ENCODE measurements around the gene TUBGCP2.
A peak's percentile ranks its signal among the peaks of the same experiment; 100 is the strongest.

Gene TUBGCP2

GRCh38 chr10:133308421-133309099 is at the start of gene TUBGCP2, which contains the start of gene ZNF511:
TUBGCP2 (minus strand) TSS chr10:133308872; CDS start chr10:133302941, 5,931 bp downstream.
ZNF511 (plus strand) TSS chr10:133308914; CDS start chr10:133308944, 30 bp downstream.
- peak; percentile 90 for DNase-seq

- peak; percentile 72 for DNase-seq
Observed at GRCh38 chr10:133357285-133358161, 48.9 kb upstream of the TUBGCP2 start, which contains the start of gene FUOM. FUOM (minus strand) TSS chr10:133358019; CDS start chr10:133358007, 12 bp downstream.

GRCh38 chr10:133356549-133357284 is 48.0 kb upstream of the TUBGCP2 start:
- no peak for DNase-seq

GRCh38 chr10:133355991-133356390 is 47.3 kb upstream of the TUBGCP2 start:
- DNase-seq: no peak

- DNase-seq: no peak
Observed at GRCh38 chr10:133355266-133355665, 46.6 kb upstream of the TUBGCP2 start.

GRCh38 chr10:133354672-133355240 is 46.1 kb upstream of the TUBGCP2 start:
- DNase-seq: no peak

- DNase-seq: no peak
Observed at GRCh38 chr10:133353988-133354605, 45.4 kb upstream of the TUBGCP2 start.

GRCh38 chr10:133353202-133353959 is 44.7 kb upstream of the TUBGCP2 start:
- DNase-seq: no peak

- no peak for DNase-seq
Observed at GRCh38 chr10:133351408-133352318, 43.0 kb upstream of the TUBGCP2 start.

GRCh38 chr10:133350950-133351329 is 42.3 kb upstream of the TUBGCP2 start:
- DNase-seq: no peak

- DNase-seq: no peak
Observed at GRCh38 chr10:133350283-133350949, 41.7 kb upstream of the TUBGCP2 start.

GRCh38 chr10:133349577-133350011 is 40.9 kb upstream of the TUBGCP2 start:
- DNase-seq: no peak

GRCh38 chr10:133349160-133349568 is 40.5 kb upstream of the TUBGCP2 start:
- DNase-seq: no peak

- no peak for DNase-seq
Observed at GRCh38 chr10:133347710-133348517, 39.2 kb upstream of the TUBGCP2 start.

- no peak for DNase-seq
Observed at GRCh38 chr10:133346413-133346812, 37.7 kb upstream of the TUBGCP2 start.

GRCh38 chr10:133344236-133344635 is 35.6 kb upstream of the TUBGCP2 start:
- no peak for DNase-seq

- DNase-seq: no peak
Observed at GRCh38 chr10:133343558-133343957, 34.9 kb upstream of the TUBGCP2 start.

- DNase-seq: no peak
Observed at GRCh38 chr10:133342942-133343341, 34.3 kb upstream of the TUBGCP2 start.

- DNase-seq: no peak
Observed at GRCh38 chr10:133341983-133342382, 33.3 kb upstream of the TUBGCP2 start.
